Measurements from ENCODE around the gene SPATS2L.

- TF ChIP-seq ETV6 (CRISPR knock-in tag; IDR thresholded peaks at IDR 0.05) (no peak), PREB (CRISPR knock-in tag; IDR thresholded peaks at IDR 0.05; ENCODE audit: borderline replicate concordance) (no peak), PRDM15 (CRISPR knock-in tag; IDR thresholded peaks at IDR 0.05) (no peak), CTCF (IDR thresholded peaks at IDR 0.05) (no peak), ZNF138 (CRISPR knock-in tag; conservative IDR thresholded peaks at IDR 0.05) (no peak), USF1 (CRISPR knock-in tag; IDR thresholded peaks at IDR 0.05) (no peak)
Measured at GRCh38 chr2:200482194-200482593, 175.7 kb downstream of the SPATS2L start.
